NCI-H1436 (cell line): ENCODE measurements around the gene MYEOV.

Experiments
- DNase-seq: peaks from one replicate; lab custom pipeline; 2025; lab: John Stamatoyannopoulos, UW

MYEOV gene

GRCh38 chr11:69302447-69303020 is 8.6 kb downstream of the MYEOV start:
- no peak for DNase-seq

- no peak for DNase-seq
Observed at GRCh38 chr11:69303427-69303826, 9.5 kb downstream of the MYEOV start.

GRCh38 chr11:69304258-69304657 is 10.3 kb downstream of the MYEOV start:
- DNase-seq, result no peak

- no peak for DNase-seq
Observed at GRCh38 chr11:69304686-69305085, 10.7 kb downstream of the MYEOV start.

- no peak for DNase-seq
Observed at GRCh38 chr11:69305885-69306540, 12.1 kb downstream of the MYEOV start.

GRCh38 chr11:69306821-69307220 is 12.9 kb downstream of the MYEOV start:
- DNase-seq, result no peak

GRCh38 chr11:69307421-69307820 is 13.5 kb downstream of the MYEOV start:
- DNase-seq, result no peak

GRCh38 chr11:69307871-69308431 is 14.0 kb downstream of the MYEOV start:
- no peak for DNase-seq

- no peak for DNase-seq
Observed at GRCh38 chr11:69308491-69308911, 14.5 kb downstream of the MYEOV start.

- no peak for DNase-seq
Observed at GRCh38 chr11:69308936-69309615, 15.1 kb downstream of the MYEOV start.

GRCh38 chr11:69309631-69310280 is 15.8 kb downstream of the MYEOV start:
- no peak for DNase-seq

- DNase-seq, result no peak
Observed at GRCh38 chr11:69310351-69310750, 16.4 kb downstream of the MYEOV start.

GRCh38 chr11:69310934-69311766 is 17.2 kb downstream of the MYEOV start:
- DNase-seq, result no peak

GRCh38 chr11:69311767-69312385 is 17.9 kb downstream of the MYEOV start:
- DNase-seq, result no peak

GRCh38 chr11:69312453-69313404 is 18.8 kb downstream of the MYEOV start:
- DNase-seq, result no peak

- DNase-seq, result no peak
Observed at GRCh38 chr11:69313992-69314391, 20.0 kb downstream of the MYEOV start.

GRCh38 chr11:69314555-69314954 is 20.6 kb downstream of the MYEOV start:
- no peak for DNase-seq

- no peak for DNase-seq
Observed at GRCh38 chr11:69316956-69317355, 23.0 kb downstream of the MYEOV start.

GRCh38 chr11:69317401-69318092 is 23.6 kb downstream of the MYEOV start:
- no peak for DNase-seq

GRCh38 chr11:69318093-69318420 is 24.1 kb downstream of the MYEOV start:
- DNase-seq, result no peak
